H9 (cell line): ENCODE measurements around the gene STRA6. TPM values are rescaled to one million over a fixed set of nuclear protein-coding genes. Genes with fewer than 3 reads are reported as not detected.

Experiments used
- DNase-seq: peaks from one replicate; pipeline ENCODE4 v3.0.0-alpha.2; 2017
- H2AFZ ChIP-seq: one replicate; pipeline ENCODE4 v1.6.1; 2013; ENCODE audit warnings: mild to moderate bottlenecking, low read length, control low read depth, moderate library complexity
- H2AK5ac ChIP-seq: 2 replicates; pipeline ENCODE4 v1.6.1; 2013; ENCODE audit warnings: low read length, control low read depth, mixed read lengths; ENCODE audit not compliant: insufficient read length
- H2BK120ac ChIP-seq: one replicate; pipeline ENCODE4 v1.6.1; 2013; ENCODE audit warnings: low read depth, mild to moderate bottlenecking, low read length, control low read depth, inconsistent platforms; ENCODE audit not compliant: poor library complexity, severe bottlenecking
- H2BK12ac ChIP-seq: 2 replicates; pipeline ENCODE4 v1.6.1; 2013; ENCODE audit warnings: low read length, control low read depth, mixed read lengths, low read depth; ENCODE audit not compliant: insufficient read length
- H2BK15ac ChIP-seq: 2 replicates; pipeline ENCODE4 v1.6.1; 2013; ENCODE audit warnings: low read depth, low read length, control low read depth
- H2BK20ac ChIP-seq: one replicate; pipeline ENCODE4 v1.6.1; 2013; ENCODE audit warnings: low read depth, mild to moderate bottlenecking, low read length, control low read depth, inconsistent platforms; ENCODE audit not compliant: poor library complexity, severe bottlenecking
- H2BK5ac ChIP-seq: 2 replicates; pipeline ENCODE4 v1.6.1; 2013; ENCODE audit warnings: low read length, control low read depth, mixed read lengths; ENCODE audit not compliant: insufficient read length
- H3K14ac ChIP-seq: 2 replicates; pipeline ENCODE4 v1.6.1; 2013; ENCODE audit warnings: low read length, control low read depth; ENCODE audit not compliant: insufficient read depth
- H3K18ac ChIP-seq: 2 replicates; pipeline ENCODE4 v1.6.1; 2013; ENCODE audit warnings: low read depth, mild to moderate bottlenecking, mixed read lengths, low read length, control low read depth; ENCODE audit not compliant: insufficient read length
- H3K23ac ChIP-seq: 2 replicates; pipeline ENCODE4 v1.6.1; 2013; ENCODE audit warnings: low read length, control low read depth, mixed read lengths, low read depth; ENCODE audit not compliant: insufficient read length
- H3K23me2 ChIP-seq: 2 replicates; pipeline ENCODE4 v1.6.1; 2013; ENCODE audit warnings: low read depth, mild to moderate bottlenecking, mixed read lengths, low read length, control low read depth; ENCODE audit not compliant: insufficient read length, poor library complexity, severe bottlenecking
- H3K27ac ChIP-seq: 2 replicates; pipeline ENCODE4 v1.5.1; 2013; ENCODE audit warnings: low read length, control low read depth, mixed read lengths, low read depth; ENCODE audit not compliant: insufficient read length
- H3K27me3 ChIP-seq: 2 replicates; pipeline ENCODE4 v1.6.1; 2013; ENCODE audit warnings: low read length, control low read depth, inconsistent platforms; ENCODE audit not compliant: insufficient read depth
- H3K4ac ChIP-seq: 2 replicates; pipeline ENCODE4 v1.6.1; 2013; ENCODE audit warnings: low read depth, mild to moderate bottlenecking, control low read depth, inconsistent platforms, low read length, moderate library complexity
- H3K4me1 ChIP-seq: 2 replicates; pipeline ENCODE4 v1.6.1; 2013; ENCODE audit warnings: low read length, control low read depth, inconsistent platforms; ENCODE audit not compliant: insufficient read depth
- H3K4me2 ChIP-seq: 2 replicates; pipeline ENCODE4 v1.6.1; 2013; ENCODE audit warnings: low read length, control low read depth, mixed read lengths; ENCODE audit not compliant: insufficient read length, insufficient read depth
- H3K56ac ChIP-seq: 2 replicates; pipeline ENCODE4 v1.6.1; 2013; ENCODE audit warnings: low read depth, mild to moderate bottlenecking, mixed read lengths, low read length, control low read depth; ENCODE audit not compliant: insufficient read length
- H3K79me1 ChIP-seq: 2 replicates; pipeline ENCODE4 v1.6.1; 2013; ENCODE audit warnings: low read depth, mild to moderate bottlenecking, moderate library complexity, low read length, control low read depth, inconsistent platforms; ENCODE audit not compliant: insufficient read depth, poor library complexity, severe bottlenecking
- H3K79me2 ChIP-seq: 2 replicates; pipeline ENCODE4 v1.6.1; 2013; ENCODE audit warnings: low read length, control low read depth, inconsistent platforms; ENCODE audit not compliant: insufficient read depth
- H3K9ac ChIP-seq: 2 replicates; pipeline ENCODE4 v1.6.1; 2013; ENCODE audit warnings: low read length, control low read depth, mixed read lengths; ENCODE audit not compliant: insufficient read length; ENCODE audit errors: extremely low read depth
- H3K9me3 ChIP-seq: one replicate; pipeline ENCODE4 v1.6.1; 2013; ENCODE audit warnings: low read depth, low read length, inconsistent platforms; ENCODE audit not compliant: control insufficient read depth
- H3T11ph ChIP-seq: one replicate; pipeline ENCODE4 v1.6.1; 2013; ENCODE audit warnings: mild to moderate bottlenecking, low read length, control low read depth, inconsistent platforms
- H4K20me1 ChIP-seq: one replicate; pipeline ENCODE4 v1.6.1; 2013; ENCODE audit not compliant: control insufficient read depth, insufficient read length, insufficient read depth
- H4K5ac ChIP-seq: 2 replicates; pipeline ENCODE4 v1.6.1; 2013; ENCODE audit warnings: low read depth, mild to moderate bottlenecking, mixed read lengths, low read length, control low read depth; ENCODE audit not compliant: insufficient read length
- H4K8ac ChIP-seq: replicated peaks from 2 replicates; pipeline ENCODE4 v1.6.1; 2013; ENCODE audit warnings: low read length, control low read depth, mixed read lengths, low read depth; ENCODE audit not compliant: insufficient read length
- H4K91ac ChIP-seq: 2 replicates; pipeline ENCODE4 v1.6.1; 2013; ENCODE audit warnings: low read depth, mild to moderate bottlenecking, moderate library complexity, mixed read lengths, low read length, control low read depth; ENCODE audit not compliant: insufficient read length
- H3K27ac Mint-ChIP-seq, 3 experiments: 2 replicates in 2 of 3; 3 replicates in 1 of 3; pipeline ENCODE4 v1.8.0; 2020 to 2021; ENCODE audit warnings: mixed read lengths in 3 of 3, mild to moderate bottlenecking in 1 of 3, moderate library complexity in 1 of 3
- H3K27me3 Mint-ChIP-seq: 2 replicates; pipeline ENCODE4 v1.8.0; 2021; ENCODE audit warnings: low read depth, mild to moderate bottlenecking, moderate library complexity, mixed read lengths
- H3K36me3 Mint-ChIP-seq, 3 experiments: 2 replicates in 2 of 3; 3 replicates in 1 of 3; pipeline ENCODE4 v1.8.0; 2020 to 2021; ENCODE audit warnings: low read depth in 3 of 3, mixed read lengths in 3 of 3; ENCODE audit not compliant: insufficient read depth in 1 of 3
- H3K4me1 Mint-ChIP-seq, 2 experiments: 2 replicates each; pipeline ENCODE4 v1.8.0; 2020; ENCODE audit warnings: mixed read lengths in 2 of 2
- H3K4me3 Mint-ChIP-seq, 2 experiments: 2 replicates in 1 of 2; 3 replicates in 1 of 2; pipeline ENCODE4 v1.8.0; 2020 to 2021; ENCODE audit warnings: mild to moderate bottlenecking in 2 of 2, mixed read lengths in 2 of 2, moderate library complexity in 1 of 2
- H3K9me3 Mint-ChIP-seq, 2 experiments: 2 replicates in 1 of 2; 3 replicates in 1 of 2; pipeline ENCODE4 v1.8.0; 2020; ENCODE audit warnings: mild to moderate bottlenecking in 2 of 2, mixed read lengths in 2 of 2, moderate library complexity in 1 of 2
- CTCF ChIP-seq: fragments of 200-600 bp; sonication (generic); conservative IDR thresholded peaks from 3 replicates; pipeline ENCODE4 v1.8.0; 2021; ENCODE audit warnings: antibody characterized with exemption, mild to moderate bottlenecking
- WGBS: extraction: QIAGEN DNeasy Blood & Tissue Kit; methylation state at CpG from one replicate; pipeline ENCODE4 v1.1.7; 2013; ENCODE audit warnings: missing lambda C conversion rate, low lambda C conversion rate, mixed read lengths; ENCODE audit not compliant: insufficient read length; ENCODE audit errors: extremely low coverage; 5-methylcytosine and 5-hydroxymethylcytosine counted together
- total RNA-seq: library from RNA; stranded (reverse); gene quantifications from 2 replicates; pipeline ENCODE4 v1.2.1, GENCODE V29; 2021

STRA6 gene
- total RNA-seq, 1 experiment from 2014 or later: 12.8 TPM

GRCh38 chr15:74182131-74182530, 20.5 kb downstream of the STRA6 start:
- H3K36me3 Mint-ChIP-seq: peaks cover 0 to 4% (median 0%) of the 10 kb centered on the region in 3 experiments; a peak in 2 of 7 replicates
- peak overlapping the region in 1 of 3 experiments; percentile 64; a peak in 1 of 7 replicates for H3K27ac Mint-ChIP-seq
- no peaks in the 10 kb centered on the region for H3K27me3 ChIP-seq
- peaks cover 22% of the 10 kb centered on the region for H3K27me3 Mint-ChIP-seq
- no peaks in the 10 kb centered on the region for H3K79me1 ChIP-seq
- H3K79me2 ChIP-seq: no peaks in the 10 kb centered on the region
- H3K4me1 Mint-ChIP-seq: peaks cover 3 to 18% of the 10 kb centered on the region in 2 experiments; a peak in 3 of 4 replicates
- no peaks in the 10 kb centered on the region for H4K20me1 ChIP-seq
- H3T11ph ChIP-seq: no peak overlapping the region
- H4K5ac ChIP-seq: no peak overlapping the region
- no peak overlapping the region for H3K4me2 ChIP-seq
- no peak for TF ChIP-seq CTCF
- no peak overlapping the region for H4K8ac ChIP-seq
- H3K56ac ChIP-seq: no peak overlapping the region
- no peak overlapping the region for H2BK5ac ChIP-seq
- no peaks in the 10 kb centered on the region for H3K9me3 Mint-ChIP-seq
- no peak overlapping the region for H2AK5ac ChIP-seq
- no peak overlapping the region for H2BK120ac ChIP-seq
- no peaks in the 10 kb centered on the region for H3K23me2 ChIP-seq
- no peak overlapping the region for H2BK20ac ChIP-seq
- no peak overlapping the region for H3K23ac ChIP-seq
- H3K9me3 ChIP-seq: no peaks in the 10 kb centered on the region
- H3K18ac ChIP-seq: no peak overlapping the region
- H4K91ac ChIP-seq: no peak overlapping the region
- H3K4ac ChIP-seq: no peak overlapping the region
- no peak overlapping the region for H2BK15ac ChIP-seq
- H2AFZ ChIP-seq: no peak overlapping the region
- WGBS: no CpG with 5 or more reads among the region's 8 CpGs
- H3K27ac ChIP-seq: no peak overlapping the region
- no peaks in the 10 kb centered on the region for H3K4me1 ChIP-seq
- no peak overlapping the region for H2BK12ac ChIP-seq
- no peak for DNase-seq
- H3K14ac ChIP-seq: no peak overlapping the region
- H3K9ac ChIP-seq: no peak overlapping the region
- no peak overlapping the region for H3K4me3 Mint-ChIP-seq
